Body of pancreas (tissue), 4 donors: ENCODE results near the gene DDX49.

Experiments used
- CTCF ChIP-seq, 7 experiments: fragments of 450-650 bp in 4 of 7; fragments of 200-600 bp in 3 of 7; sonication (generic) in 3 of 7; IDR thresholded peaks; one replicate each; pipeline ENCODE4 v1.5.1; 2016 to 2019; ENCODE audit warnings: antibody characterized with exemption in 7 of 7
- POLR2A ChIP-seq, 3 donors: fragments of 450-650 bp; IDR thresholded peaks; one replicate each; pipeline ENCODE4 v1.6.1; 2016; ENCODE audit warnings: antibody characterized with exemption in 3 of 3, mild to moderate bottlenecking in 2 of 3

DNA sequence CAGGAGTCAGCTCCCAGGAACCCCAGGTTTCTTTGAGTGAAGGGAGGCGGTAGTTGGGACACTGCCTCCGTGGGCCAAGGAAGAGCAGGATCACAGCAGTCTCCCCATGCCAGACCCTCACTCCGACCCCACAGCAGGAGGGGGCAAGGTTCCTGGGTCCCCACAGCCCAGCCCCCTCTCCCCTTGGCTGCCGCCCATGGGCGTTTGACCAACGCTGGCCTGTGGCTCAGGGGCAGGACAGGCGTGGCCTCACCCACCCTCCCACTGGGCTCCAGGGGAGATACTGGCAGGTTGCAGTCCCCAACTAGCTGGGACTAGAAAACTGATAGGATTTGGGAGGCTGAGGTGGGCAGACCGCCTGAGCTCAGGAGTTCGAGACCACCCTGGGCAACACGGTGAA, 9.5 kb upstream of the DDX49 start:
- TF ChIP-seq CTCF (IDR thresholded peaks at IDR 0.05) (no peak), POLR2A (IDR thresholded peaks at IDR 0.05) (no peak)
